ENCODE results near the gene FKBP5.

FKBP5 gene

DNA sequence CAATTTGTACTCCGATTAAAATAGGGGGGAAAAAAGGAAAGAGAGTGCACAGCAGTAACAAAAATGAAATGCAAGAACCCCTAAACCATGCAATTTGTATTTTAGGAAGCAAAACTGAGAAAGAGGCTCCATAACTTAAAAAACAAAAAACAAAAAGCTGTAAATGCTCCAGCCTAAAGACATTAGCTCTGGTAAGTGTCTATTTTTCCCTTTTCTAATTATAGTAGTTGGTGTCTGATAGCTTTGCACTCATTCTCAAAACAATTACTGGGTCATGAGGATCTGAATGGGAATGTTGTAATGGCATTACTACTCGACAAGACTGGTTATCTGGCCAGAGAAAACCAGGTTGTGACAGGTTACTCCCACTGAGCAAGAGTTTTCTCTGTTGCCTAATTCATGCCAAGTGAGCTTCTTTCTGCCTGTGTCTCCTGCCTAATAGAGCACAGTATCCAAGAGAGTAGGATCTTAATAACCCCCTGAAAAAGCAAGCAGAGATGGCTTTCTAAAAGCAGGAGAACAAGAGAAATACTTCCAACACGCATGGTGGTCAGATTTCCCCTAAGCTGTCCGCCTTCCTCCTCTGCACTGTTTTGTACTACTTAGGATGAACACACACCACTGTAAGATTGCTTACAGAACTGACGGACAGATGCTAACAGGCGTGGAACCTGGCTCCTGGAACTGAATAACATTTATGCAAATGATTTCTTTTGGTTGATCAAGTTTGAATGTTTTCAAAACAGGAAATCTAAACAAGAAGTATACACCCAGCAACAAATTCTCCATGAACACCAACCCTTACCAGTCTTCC lies 86.4 kb downstream of the FKBP5 start:
- TF ChIP-seq ZC3H10 (CRISPR knock-in tag; IDR thresholded peaks at IDR 0.05) (peak; percentile 55; the same call in 1 of the 2 replicates), ZFP3 (CRISPR knock-in tag; IDR thresholded peaks at IDR 0.05) (no peak)
- peak; percentile 31 for ATAC-seq

GRCh38 chr6:35601331-35602132 lies 87.2 kb downstream of the FKBP5 start:
- ATAC-seq = peak; percentile 79
- TF ChIP-seq, protein P1, sequence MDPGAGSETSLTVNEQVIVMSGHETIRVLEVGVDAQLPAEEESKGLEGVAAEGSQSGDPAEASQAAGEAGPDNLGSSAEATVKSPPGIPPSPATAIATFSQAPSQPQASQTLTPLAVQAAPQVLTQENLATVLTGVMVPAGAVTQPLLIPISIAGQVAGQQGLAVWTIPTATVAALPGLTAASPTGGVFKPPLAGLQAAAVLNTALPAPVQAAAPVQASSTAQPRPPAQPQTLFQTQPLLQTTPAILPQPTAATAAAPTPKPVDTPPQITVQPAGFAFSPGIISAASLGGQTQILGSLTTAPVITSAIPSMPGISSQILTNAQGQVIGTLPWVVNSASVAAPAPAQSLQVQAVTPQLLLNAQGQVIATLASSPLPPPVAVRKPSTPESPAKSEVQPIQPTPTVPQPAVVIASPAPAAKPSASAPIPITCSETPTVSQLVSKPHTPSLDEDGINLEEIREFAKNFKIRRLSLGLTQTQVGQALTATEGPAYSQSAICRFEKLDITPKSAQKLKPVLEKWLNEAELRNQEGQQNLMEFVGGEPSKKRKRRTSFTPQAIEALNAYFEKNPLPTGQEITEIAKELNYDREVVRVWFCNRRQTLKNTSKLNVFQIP (CRISPR knock-in tag; IDR thresholded peaks at IDR 0.05; ENCODE audit: borderline replicate concordance, low read depth) = no peak
- TF ChIP-seq TOX (CRISPR knock-in tag; IDR thresholded peaks at IDR 0.05; ENCODE audit: borderline replicate concordance) (0 out of 2 replicates have a peak, but pooled peaks have one; percentile 30), BACH2 (CRISPR knock-in tag; IDR thresholded peaks at IDR 0.05; ENCODE audit: borderline replicate concordance) (no peak), ZC3H10 (CRISPR knock-in tag; IDR thresholded peaks at IDR 0.05) (no peak), OSR1 (CRISPR knock-in tag; IDR thresholded peaks at IDR 0.05) (no peak), ZNF70 (CRISPR knock-in tag; IDR thresholded peaks at IDR 0.05) (no peak), ARNTL (CRISPR knock-in tag; IDR thresholded peaks at IDR 0.05; ENCODE audit: borderline replicate concordance, low read depth) (no peak)

GRCh38 chr6:35600659-35601125 lies 88.0 kb downstream of the FKBP5 start:
- TF ChIP-seq PPARA (CRISPR knock-in tag; IDR thresholded peaks at IDR 0.05; ENCODE audit: borderline replicate concordance) = no peak
- no peak for TF ChIP-seq ZC3H10 (CRISPR knock-in tag; IDR thresholded peaks at IDR 0.05)
- TF ChIP-seq CSDC2 (CRISPR knock-in tag; IDR thresholded peaks at IDR 0.05) = no peak
- TF ChIP-seq, protein P1 (CRISPR knock-in tag; IDR thresholded peaks at IDR 0.05; ENCODE audit: borderline replicate concordance, low read depth) = no peak
- TF ChIP-seq CSRNP3 (CRISPR knock-in tag; IDR thresholded peaks at IDR 0.05) = no peak
- no peak for ATAC-seq

GRCh38 chr6:35599761-35600658 lies 88.7 kb downstream of the FKBP5 start:
- no peak for ATAC-seq
- TF ChIP-seq PPARA (CRISPR knock-in tag; IDR thresholded peaks at IDR 0.05; ENCODE audit: borderline replicate concordance) (no peak), ZFP3 (CRISPR knock-in tag; IDR thresholded peaks at IDR 0.05) (no peak), ZC3H10 (CRISPR knock-in tag; IDR thresholded peaks at IDR 0.05) (no peak), ZNF70 (CRISPR knock-in tag; IDR thresholded peaks at IDR 0.05) (no peak), BACH2 (CRISPR knock-in tag; IDR thresholded peaks at IDR 0.05; ENCODE audit: borderline replicate concordance) (no peak), ZNF565 (CRISPR knock-in tag; conservative IDR thresholded peaks at IDR 0.05; ENCODE audit: low read depth) (no peak), TCF4 (CRISPR knock-in tag; IDR thresholded peaks at IDR 0.05; ENCODE audit: borderline replicate concordance) (no peak), TOX (CRISPR knock-in tag; IDR thresholded peaks at IDR 0.05; ENCODE audit: borderline replicate concordance) (no peak), ARNTL (CRISPR knock-in tag; IDR thresholded peaks at IDR 0.05; ENCODE audit: borderline replicate concordance, low read depth) (no peak), ESRRG (CRISPR knock-in tag; IDR thresholded peaks at IDR 0.05) (no peak), RARB (CRISPR knock-in tag; IDR thresholded peaks at IDR 0.05) (no peak), OSR1 (CRISPR knock-in tag; IDR thresholded peaks at IDR 0.05) (no peak), CSRNP3 (CRISPR knock-in tag; IDR thresholded peaks at IDR 0.05) (no peak), SNAI2 (CRISPR knock-in tag; IDR thresholded peaks at IDR 0.05) (no peak)
- TF ChIP-seq, protein P1 (CRISPR knock-in tag; IDR thresholded peaks at IDR 0.05; ENCODE audit: borderline replicate concordance, low read depth) = no peak
- TF ChIP-seq, protein P2, sequence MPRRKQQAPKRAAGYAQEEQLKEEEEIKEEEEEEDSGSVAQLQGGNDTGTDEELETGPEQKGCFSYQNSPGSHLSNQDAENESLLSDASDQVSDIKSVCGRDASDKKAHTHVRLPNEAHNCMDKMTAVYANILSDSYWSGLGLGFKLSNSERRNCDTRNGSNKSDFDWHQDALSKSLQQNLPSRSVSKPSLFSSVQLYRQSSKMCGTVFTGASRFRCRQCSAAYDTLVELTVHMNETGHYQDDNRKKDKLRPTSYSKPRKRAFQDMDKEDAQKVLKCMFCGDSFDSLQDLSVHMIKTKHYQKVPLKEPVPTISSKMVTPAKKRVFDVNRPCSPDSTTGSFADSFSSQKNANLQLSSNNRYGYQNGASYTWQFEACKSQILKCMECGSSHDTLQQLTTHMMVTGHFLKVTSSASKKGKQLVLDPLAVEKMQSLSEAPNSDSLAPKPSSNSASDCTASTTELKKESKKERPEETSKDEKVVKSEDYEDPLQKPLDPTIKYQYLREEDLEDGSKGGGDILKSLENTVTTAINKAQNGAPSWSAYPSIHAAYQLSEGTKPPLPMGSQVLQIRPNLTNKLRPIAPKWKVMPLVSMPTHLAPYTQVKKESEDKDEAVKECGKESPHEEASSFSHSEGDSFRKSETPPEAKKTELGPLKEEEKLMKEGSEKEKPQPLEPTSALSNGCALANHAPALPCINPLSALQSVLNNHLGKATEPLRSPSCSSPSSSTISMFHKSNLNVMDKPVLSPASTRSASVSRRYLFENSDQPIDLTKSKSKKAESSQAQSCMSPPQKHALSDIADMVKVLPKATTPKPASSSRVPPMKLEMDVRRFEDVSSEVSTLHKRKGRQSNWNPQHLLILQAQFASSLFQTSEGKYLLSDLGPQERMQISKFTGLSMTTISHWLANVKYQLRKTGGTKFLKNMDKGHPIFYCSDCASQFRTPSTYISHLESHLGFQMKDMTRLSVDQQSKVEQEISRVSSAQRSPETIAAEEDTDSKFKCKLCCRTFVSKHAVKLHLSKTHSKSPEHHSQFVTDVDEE (CRISPR knock-in tag; IDR thresholded peaks at IDR 0.05) = no peak
